OCI-LY7 (cell line): ENCODE data around the gene CBX2. TPM values are rescaled to one million over a fixed set of nuclear protein-coding genes. Genes with fewer than 3 reads are reported as not detected.
A peak's percentile ranks its signal among the peaks of the same experiment; 100 is the strongest.

ENCODE experiments used
- BruUV-seq: library from RNA; stranded (reverse); fragments of 400-500 nt; replicated peaks from 2 replicates; lab custom pipeline; 2021; lab: Mats Ljungman, UMichigan
- CTCF ChIA-PET: fragments of 300-600 bp; sonication (Branson Sonifier 250); formaldehyde crosslinking; loops from one replicate; lab custom pipeline; 2022; ENCODE audit warnings: antibody characterized with exemption; ENCODE audit not compliant: unreplicated experiment; lab: Charles Lee
- POLR2A ChIA-PET: fragments of 300-600 bp; sonication (Branson Sonifier 250); formaldehyde crosslinking; loops from one replicate; lab custom pipeline; 2022; ENCODE audit warnings: antibody characterized with exemption; lab: Charles Lee
- DNase-seq: peaks from one replicate; pipeline ENCODE4 v3.0.0-alpha.2; 2015; ENCODE audit warnings: low spot score
- H2AFZ ChIP-seq: fragments of 200-600 bp; sonication (generic), shearing (Covaris generic); 2 replicates; pipeline ENCODE4 v1.6.1; 2014; ENCODE audit warnings: mild to moderate bottlenecking, antibody characterized with exemption, low read length, moderate library complexity
- H3K27ac ChIP-seq: fragments of 200-600 bp; sonication (generic); 2 replicates; pipeline ENCODE4 v1.5.1; 2014; ENCODE audit warnings: mixed run types, low read depth, mild to moderate bottlenecking, moderate library complexity, low read length, inconsistent platforms; ENCODE audit not compliant: poor library complexity, severe bottlenecking
- H3K36me3 ChIP-seq: fragments of 200-600 bp; sonication (generic); 2 replicates; pipeline ENCODE4 v1.6.1; 2014; ENCODE audit warnings: mild to moderate bottlenecking, antibody characterized with exemption, low read length, moderate library complexity, mixed read lengths; ENCODE audit not compliant: insufficient read depth
- H3K4me1 ChIP-seq: fragments of 200-600 bp; sonication (generic); 2 replicates; pipeline ENCODE4 v1.5.1; 2014; ENCODE audit warnings: mild to moderate bottlenecking, low read length; ENCODE audit not compliant: insufficient read depth, poor library complexity, severe bottlenecking
- H3K4me2 ChIP-seq: fragments of 200-600 bp; sonication (generic); 2 replicates; pipeline ENCODE4 v1.6.1; 2014; ENCODE audit warnings: mild to moderate bottlenecking, low read length
- H3K4me3 ChIP-seq: fragments of 200-600 bp; sonication (generic); 2 replicates; pipeline ENCODE4 v1.5.1; 2014; ENCODE audit warnings: mild to moderate bottlenecking, low read depth, low read length; ENCODE audit not compliant: poor library complexity, severe bottlenecking
- H3K79me2 ChIP-seq: fragments of 200-600 bp; sonication (generic); 2 replicates; pipeline ENCODE4 v1.6.1; 2016; ENCODE audit warnings: low read depth, mild to moderate bottlenecking, low read length, moderate library complexity, mixed read lengths; ENCODE audit not compliant: insufficient read depth
- H3K9me2 ChIP-seq: fragments of 200-600 bp; sonication (generic); 2 replicates; pipeline ENCODE4 v1.6.1; 2016; ENCODE audit warnings: mild to moderate bottlenecking, low read length, mixed read lengths; ENCODE audit not compliant: insufficient read depth
- H3K9me3 ChIP-seq: fragments of 200-600 bp; sonication (generic); 2 replicates; pipeline ENCODE4 v1.6.1; 2014; ENCODE audit warnings: mild to moderate bottlenecking, mixed run types, low read length, mixed read lengths
- H4K20me1 ChIP-seq: fragments of 200-600 bp; sonication (generic); 2 replicates; pipeline ENCODE4 v1.6.1; 2014; ENCODE audit warnings: mild to moderate bottlenecking, antibody characterized with exemption, low read length, moderate library complexity, mixed read lengths; ENCODE audit not compliant: insufficient read depth
- EZH2phosphoT487 ChIP-seq: fragments of 200-600 bp; sonication (generic); IDR thresholded peaks from 2 replicates; pipeline ENCODE4 v1.6.1; 2018; ENCODE audit warnings: low read depth, borderline replicate concordance, mild to moderate bottlenecking, mixed run types, antibody characterized with exemption, low read length, moderate library complexity, mixed read lengths
- intact Hi-C: fragments of 100-400 bp; cut with micrococcal nuclease; formaldehyde crosslinking; loops from one replicate; pipeline ENCODE4 v1.10.0; 2022; ENCODE audit not compliant: unreplicated experiment
- total RNA-seq, 2 experiments: library from RNA; depleted of rRNA in 1 of 2; stranded (reverse); fragments of >200 nt in 1 of 2; shearing (Covaris generic) in 1 of 2; gene quantifications; 2 replicates each; pipeline ENCODE4 v1.2.3, GENCODE V29; 2014 to 2022
- TF ChIP-seq, protein P1 (sequence below): fragments of 200-600 bp; sonication (generic); conservative IDR thresholded peaks from 2 replicates; pipeline ENCODE4 v1.5.1; 2014; ENCODE audit warnings: mild to moderate bottlenecking, antibody characterized with exemption, low read length, moderate library complexity, mixed read lengths

CBX2 gene
- total RNA-seq, 2 experiments from 2014 or later = 27.9 to 29.9 TPM

GRCh38 chr17:79781012-79781650 is 3.2 kb downstream of the CBX2 start:
- H2AFZ ChIP-seq = no peak overlapping the region
- CTCF ChIA-PET = no interaction called here
- peaks cover 18% of the 10 kb centered on the region for H3K36me3 ChIP-seq
- no peak for DNase-seq
- H4K20me1 ChIP-seq = peaks cover 10% of the 10 kb centered on the region; the same call in 1 of the 2 replicates
- H3K4me1 ChIP-seq = peaks cover 37% of the 10 kb centered on the region
- POLR2A ChIA-PET = interaction anchor here (0.7 kb wide), 1 partner anchor 58 kb away, joined by 3 read pairs; the partner anchor contains the start of gene CBX4
- TF ChIP-seq, protein P1, sequence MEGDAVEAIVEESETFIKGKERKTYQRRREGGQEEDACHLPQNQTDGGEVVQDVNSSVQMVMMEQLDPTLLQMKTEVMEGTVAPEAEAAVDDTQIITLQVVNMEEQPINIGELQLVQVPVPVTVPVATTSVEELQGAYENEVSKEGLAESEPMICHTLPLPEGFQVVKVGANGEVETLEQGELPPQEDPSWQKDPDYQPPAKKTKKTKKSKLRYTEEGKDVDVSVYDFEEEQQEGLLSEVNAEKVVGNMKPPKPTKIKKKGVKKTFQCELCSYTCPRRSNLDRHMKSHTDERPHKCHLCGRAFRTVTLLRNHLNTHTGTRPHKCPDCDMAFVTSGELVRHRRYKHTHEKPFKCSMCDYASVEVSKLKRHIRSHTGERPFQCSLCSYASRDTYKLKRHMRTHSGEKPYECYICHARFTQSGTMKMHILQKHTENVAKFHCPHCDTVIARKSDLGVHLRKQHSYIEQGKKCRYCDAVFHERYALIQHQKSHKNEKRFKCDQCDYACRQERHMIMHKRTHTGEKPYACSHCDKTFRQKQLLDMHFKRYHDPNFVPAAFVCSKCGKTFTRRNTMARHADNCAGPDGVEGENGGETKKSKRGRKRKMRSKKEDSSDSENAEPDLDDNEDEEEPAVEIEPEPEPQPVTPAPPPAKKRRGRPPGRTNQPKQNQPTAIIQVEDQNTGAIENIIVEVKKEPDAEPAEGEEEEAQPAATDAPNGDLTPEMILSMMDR = no peak
- no peak for TF ChIP-seq EZH2phosphoT487
- peak overlapping the region; percentile 23; the same call in 1 of the 2 replicates for H3K4me2 ChIP-seq
- no peak overlapping the region for H3K27ac ChIP-seq
- no peak overlapping the region for H3K4me3 ChIP-seq
- no peaks in the 10 kb centered on the region for H3K79me2 ChIP-seq
- BruUV-seq = no TSS peak
- no peaks in the 10 kb centered on the region for H3K9me3 ChIP-seq
- H3K9me2 ChIP-seq = no peaks in the 10 kb centered on the region
- intact Hi-C loops = no loop called here

- Histone ChIP-seq H2AFZ (no peak overlapping the region), H3K9me2 (no peaks in the 10 kb centered on the region), H3K27ac (no peak overlapping the region), H3K36me3 (peaks cover 18% of the 10 kb centered on the region), H3K79me2 (no peaks in the 10 kb centered on the region), H3K4me3 (no peak overlapping the region), H3K9me3 (no peaks in the 10 kb centered on the region), H3K4me2 (peak overlapping the region; percentile 23; the same call in 1 of the 2 replicates), H3K4me1 (peaks cover 32% of the 10 kb centered on the region), H4K20me1 (peaks cover 10% of the 10 kb centered on the region; the same call in 1 of the 2 replicates)
- intact Hi-C loops = no loop called here
- ChIA-PET POLR2A (interaction anchor here (0.7 kb wide), 1 partner anchor 57 kb away, joined by 3 read pairs; the partner anchor contains the start of gene CBX4), CTCF (no interaction called here)
- BruUV-seq = no TSS peak
- no peak for TF ChIP-seq EZH2phosphoT487
- TF ChIP-seq, protein P1 = no peak
- peak; percentile 31 for DNase-seq
These were observed 4.0 kb downstream of the CBX2 start for GRCh38 chr17:79781736-79782575.
